ENCODE results near the gene SCG2. TPM values are rescaled to one million over a fixed set of nuclear protein-coding genes. Genes with fewer than 3 reads are reported as not detected.

SCG2 gene
- total RNA-seq, 1 donor: 0.86 TPM

GRCh38 chr2:223626716-223627115 is 24.6 kb upstream of the SCG2 start:
- no peak overlapping the region for H3K4me3 ChIP-seq (ENCODE audit: low read depth, low read length)
- TF ChIP-seq, protein P1, sequence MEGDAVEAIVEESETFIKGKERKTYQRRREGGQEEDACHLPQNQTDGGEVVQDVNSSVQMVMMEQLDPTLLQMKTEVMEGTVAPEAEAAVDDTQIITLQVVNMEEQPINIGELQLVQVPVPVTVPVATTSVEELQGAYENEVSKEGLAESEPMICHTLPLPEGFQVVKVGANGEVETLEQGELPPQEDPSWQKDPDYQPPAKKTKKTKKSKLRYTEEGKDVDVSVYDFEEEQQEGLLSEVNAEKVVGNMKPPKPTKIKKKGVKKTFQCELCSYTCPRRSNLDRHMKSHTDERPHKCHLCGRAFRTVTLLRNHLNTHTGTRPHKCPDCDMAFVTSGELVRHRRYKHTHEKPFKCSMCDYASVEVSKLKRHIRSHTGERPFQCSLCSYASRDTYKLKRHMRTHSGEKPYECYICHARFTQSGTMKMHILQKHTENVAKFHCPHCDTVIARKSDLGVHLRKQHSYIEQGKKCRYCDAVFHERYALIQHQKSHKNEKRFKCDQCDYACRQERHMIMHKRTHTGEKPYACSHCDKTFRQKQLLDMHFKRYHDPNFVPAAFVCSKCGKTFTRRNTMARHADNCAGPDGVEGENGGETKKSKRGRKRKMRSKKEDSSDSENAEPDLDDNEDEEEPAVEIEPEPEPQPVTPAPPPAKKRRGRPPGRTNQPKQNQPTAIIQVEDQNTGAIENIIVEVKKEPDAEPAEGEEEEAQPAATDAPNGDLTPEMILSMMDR (IDR thresholded peaks at IDR 0.05; ENCODE audit: insufficient read depth, low read depth, low read length): no peak
- DNase-seq (ENCODE audit: low read depth): peak; percentile 94

GRCh38 chr2:223625652-223626051 is 23.5 kb upstream of the SCG2 start:
- DNase-seq (ENCODE audit: low read depth): no peak
- H3K4me3 ChIP-seq (ENCODE audit: low read depth, low read length): no peak overlapping the region
- TF ChIP-seq, protein P1 (IDR thresholded peaks at IDR 0.05; ENCODE audit: insufficient read depth, low read depth, low read length): no peak

GRCh38 chr2:223621901-223622300 is 19.7 kb upstream of the SCG2 start:
- no peak for DNase-seq (ENCODE audit: low read depth)
- H3K4me3 ChIP-seq (ENCODE audit: low read depth, low read length): no peak overlapping the region
- TF ChIP-seq, protein P1 (IDR thresholded peaks at IDR 0.05; ENCODE audit: insufficient read depth, low read depth, low read length): no peak

DNA sequence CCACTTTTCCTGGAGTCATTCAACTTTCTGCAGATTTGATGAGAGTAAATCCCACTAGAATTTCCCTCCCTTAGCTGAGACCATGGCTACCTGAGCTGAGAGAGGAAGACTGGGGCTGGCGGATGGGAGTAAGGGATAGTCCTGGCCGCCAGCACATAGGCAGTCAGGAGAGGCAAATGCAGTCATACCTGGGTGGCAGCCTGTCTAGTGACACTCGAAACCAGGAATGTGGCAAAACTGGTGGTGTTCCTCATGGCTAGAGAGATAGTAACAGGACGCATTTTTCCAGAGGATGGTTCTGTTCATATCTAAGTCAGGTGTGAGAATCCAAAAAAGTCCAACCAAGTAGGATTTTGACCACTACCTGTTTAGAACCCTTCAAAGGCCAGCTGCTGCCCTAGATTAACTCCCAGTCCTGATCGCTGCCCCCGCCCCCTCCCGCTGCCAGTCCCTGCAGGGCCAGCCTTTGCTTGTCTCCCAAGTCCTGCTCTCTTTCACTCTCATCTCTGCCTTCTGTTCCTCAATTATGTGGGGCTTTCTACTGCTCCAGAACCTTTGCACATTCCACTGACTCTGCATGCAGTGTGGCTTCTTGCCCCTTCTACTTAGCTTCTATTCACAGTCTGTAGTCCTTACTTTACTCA is 17.4 kb upstream of the SCG2 start:
- no peak for DNase-seq (ENCODE audit: low read depth)
- H3K4me3 ChIP-seq (ENCODE audit: low read depth, low read length): no peak overlapping the region
- TF ChIP-seq, protein P1 (IDR thresholded peaks at IDR 0.05; ENCODE audit: insufficient read depth, low read depth, low read length): no peak

- DNase-seq (ENCODE audit: low read depth): no peak
- TF ChIP-seq, protein P1 (IDR thresholded peaks at IDR 0.05; ENCODE audit: insufficient read depth, low read depth, low read length): peak; percentile 12
- no peak overlapping the region for H3K4me3 ChIP-seq (ENCODE audit: low read depth, low read length)
Observed at GRCh38 chr2:223618172-223619035, 16.2 kb upstream of the SCG2 start.

DNA sequence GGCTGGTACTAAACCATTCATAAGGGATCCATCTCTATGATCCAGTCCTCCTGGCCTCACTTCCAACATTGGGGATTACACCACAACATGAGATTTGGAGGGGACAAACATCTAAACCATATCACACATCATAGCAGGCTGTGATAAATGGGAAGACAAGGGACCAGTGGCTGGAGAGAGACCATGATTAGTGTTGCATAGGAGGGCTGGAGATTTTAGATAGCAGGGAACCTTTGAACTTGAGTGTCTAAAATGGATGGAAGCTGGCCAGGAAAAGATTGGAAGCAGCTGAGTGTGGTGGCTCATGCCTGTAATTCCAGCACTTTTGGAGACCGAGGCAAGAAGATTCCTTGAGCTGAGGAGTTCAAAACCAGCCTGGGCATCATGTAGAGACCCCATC is 12.4 kb upstream of the SCG2 start:
- no peak for DNase-seq (ENCODE audit: low read depth)
- no peak overlapping the region for H3K4me3 ChIP-seq (ENCODE audit: low read depth, low read length)
- TF ChIP-seq, protein P1 (IDR thresholded peaks at IDR 0.05; ENCODE audit: insufficient read depth, low read depth, low read length): no peak

Measured in fibroblast of villous mesenchyme (primary cell).